Stimulated activated CD8-positive, alpha-beta memory T cell treated with anti-CD3 and anti-CD28 coated beads, Interleukin-7, amount 100 ng/mL, for 24 hours (primary cell): ENCODE measurements around the gene HEXIM2.

Source experiments
- DNase-seq: peaks from one replicate; pipeline ENCODE4 v3.0.0-alpha.2; 2020; ENCODE audit warnings: low read depth

HEXIM2 gene

GRCh38 chr17:45144199-45145034 is 17.3 kb upstream of the HEXIM2 start:
- DNase-seq = no peak

DNA sequence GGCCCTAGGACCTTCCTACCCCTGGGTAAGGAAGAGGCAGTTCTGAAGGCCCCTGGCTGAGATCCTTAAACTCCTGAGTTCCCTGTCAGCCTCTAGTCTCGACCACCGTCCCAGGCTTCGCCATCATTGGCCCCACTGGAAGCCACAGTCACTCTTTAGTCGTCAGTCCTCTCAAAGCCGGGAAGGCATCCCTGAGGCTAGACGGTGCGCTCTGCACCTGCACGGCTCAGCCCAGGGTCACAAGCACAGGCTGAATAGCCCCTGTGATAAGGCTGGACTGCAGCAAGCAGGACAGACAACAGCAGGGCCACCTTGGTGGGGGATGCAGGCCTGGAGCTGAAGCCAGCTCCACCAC is 16.7 kb upstream of the HEXIM2 start:
- no peak for DNase-seq

GRCh38 chr17:45146166-45146565 is 15.5 kb upstream of the HEXIM2 start:
- no peak for DNase-seq

- DNase-seq = no peak
Observed at GRCh38 chr17:45146592-45146889, 15.1 kb upstream of the HEXIM2 start.

GRCh38 chr17:45146890-45147580 is 14.6 kb upstream of the HEXIM2 start:
- no peak for DNase-seq

DNA sequence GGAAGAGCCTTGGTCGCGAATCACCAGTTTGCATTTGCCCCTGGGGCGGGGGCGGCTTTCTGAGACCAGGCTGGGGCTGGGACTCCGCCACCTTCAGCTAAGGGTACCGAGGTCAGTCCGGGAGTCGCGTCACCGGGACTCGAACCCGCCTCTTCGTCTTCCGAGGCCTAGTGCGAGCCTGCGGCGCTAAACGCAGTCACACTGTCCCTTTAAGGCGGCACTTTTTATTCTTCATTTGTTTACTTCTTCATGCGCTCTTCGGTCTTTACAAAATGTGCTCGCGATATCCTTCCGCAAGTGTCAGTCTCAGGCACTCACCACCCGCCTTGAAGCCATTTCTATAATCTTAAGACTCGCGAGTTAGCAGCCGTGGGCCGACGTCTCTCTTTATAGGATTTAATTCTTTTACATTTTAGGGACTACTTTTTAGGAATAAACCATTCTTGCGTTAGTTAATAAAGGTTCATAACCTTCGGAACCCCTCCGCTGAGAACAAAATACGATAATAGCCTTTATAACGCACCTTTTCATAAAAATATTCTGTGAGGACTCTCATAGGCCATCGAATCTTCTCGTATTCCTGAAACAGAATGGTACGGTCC is 14.0 kb upstream of the HEXIM2 start:
- peak; percentile 57 for DNase-seq

GRCh38 chr17:45148183-45149036 is 13.3 kb upstream of the HEXIM2 start, which contains the start of gene HEXIM1:
TSS of gene HEXIM1 (plus strand) at chr17:45148475. CDS start at chr17:45149191, 716 bp downstream.
- DNase-seq = peak; percentile 98

DNA sequence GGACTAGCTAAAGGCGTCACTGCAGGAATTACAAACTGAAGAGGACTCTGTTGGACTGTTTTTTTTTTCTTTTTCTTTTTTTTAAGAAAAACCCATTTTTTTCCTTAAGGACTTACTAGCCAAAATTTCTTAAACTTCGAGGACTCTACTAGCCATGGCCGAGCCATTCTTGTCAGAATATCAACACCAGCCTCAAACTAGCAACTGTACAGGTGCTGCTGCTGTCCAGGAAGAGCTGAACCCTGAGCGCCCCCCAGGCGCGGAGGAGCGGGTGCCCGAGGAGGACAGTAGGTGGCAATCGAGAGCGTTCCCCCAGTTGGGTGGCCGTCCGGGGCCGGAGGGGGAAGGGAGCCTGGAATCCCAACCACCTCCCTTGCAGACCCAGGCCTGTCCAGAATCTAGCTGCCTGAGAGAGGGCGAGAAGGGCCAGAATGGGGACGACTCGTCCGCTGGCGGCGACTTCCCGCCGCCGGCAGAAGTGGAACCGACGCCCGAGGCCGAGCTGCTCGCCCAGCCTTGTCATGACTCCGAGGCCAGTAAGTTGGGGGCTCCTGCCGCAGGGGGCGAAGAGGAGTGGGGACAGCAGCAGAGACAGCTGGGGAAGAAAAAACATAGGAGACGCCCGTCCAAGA is 12.5 kb upstream of the HEXIM2 start:
- DNase-seq = peak; percentile 51

DNA sequence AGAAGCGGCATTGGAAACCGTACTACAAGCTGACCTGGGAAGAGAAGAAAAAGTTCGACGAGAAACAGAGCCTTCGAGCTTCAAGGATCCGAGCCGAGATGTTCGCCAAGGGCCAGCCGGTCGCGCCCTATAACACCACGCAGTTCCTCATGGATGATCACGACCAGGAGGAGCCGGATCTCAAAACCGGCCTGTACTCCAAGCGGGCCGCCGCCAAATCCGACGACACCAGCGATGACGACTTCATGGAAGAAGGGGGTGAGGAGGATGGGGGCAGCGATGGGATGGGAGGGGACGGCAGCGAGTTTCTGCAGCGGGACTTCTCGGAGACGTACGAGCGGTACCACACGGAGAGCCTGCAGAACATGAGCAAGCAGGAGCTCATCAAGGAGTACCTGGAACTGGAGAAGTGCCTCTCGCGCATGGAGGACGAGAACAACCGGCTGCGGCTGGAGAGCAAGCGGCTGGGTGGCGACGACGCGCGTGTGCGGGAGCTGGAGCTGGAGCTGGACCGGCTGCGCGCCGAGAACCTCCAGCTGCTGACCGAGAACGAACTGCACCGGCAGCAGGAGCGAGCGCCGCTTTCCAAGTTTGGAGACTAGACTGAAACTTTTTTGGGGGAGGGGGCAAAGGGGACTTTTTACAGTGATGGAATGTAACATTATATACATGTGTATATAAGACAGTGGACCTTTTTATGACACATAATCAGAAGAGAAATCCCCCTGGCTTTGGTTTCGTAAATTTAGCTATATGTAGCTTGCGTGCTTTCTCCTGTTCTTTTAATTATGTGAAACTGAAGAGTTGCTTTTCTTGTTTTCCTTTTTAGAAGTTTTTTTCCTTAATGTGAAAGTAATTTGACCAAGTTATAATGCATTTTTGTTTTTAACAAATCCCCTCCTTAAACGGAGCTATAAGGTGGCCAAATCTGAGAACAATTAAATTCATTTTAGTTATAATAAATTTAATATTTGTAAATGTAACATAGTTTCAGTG is 11.7 kb upstream of the HEXIM2 start:
- DNase-seq = no peak

- no peak for DNase-seq
Observed at GRCh38 chr17:45150911-45151809, 10.5 kb upstream of the HEXIM2 start.

DNA sequence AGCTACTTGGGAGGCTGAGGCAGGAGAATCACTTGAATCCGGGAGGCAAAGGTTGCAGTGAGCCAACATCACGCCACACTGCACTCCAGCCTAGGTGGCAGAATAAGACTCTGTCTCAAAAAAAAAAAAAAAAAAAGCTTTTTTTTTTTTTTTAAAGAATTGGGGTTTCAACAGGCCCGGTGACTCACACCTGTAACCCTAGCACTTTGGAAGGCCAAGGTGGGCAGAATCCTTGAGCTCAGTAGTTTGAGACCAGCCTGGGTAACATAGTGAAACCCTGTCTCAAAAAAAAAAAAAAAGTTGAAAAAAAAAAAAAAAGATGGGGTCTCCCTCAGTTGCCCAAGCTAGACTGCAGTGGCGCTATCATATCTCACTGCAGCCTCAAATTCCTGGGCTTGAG is 6.6 kb upstream of the HEXIM2 start:
- DNase-seq = no peak

DNA sequence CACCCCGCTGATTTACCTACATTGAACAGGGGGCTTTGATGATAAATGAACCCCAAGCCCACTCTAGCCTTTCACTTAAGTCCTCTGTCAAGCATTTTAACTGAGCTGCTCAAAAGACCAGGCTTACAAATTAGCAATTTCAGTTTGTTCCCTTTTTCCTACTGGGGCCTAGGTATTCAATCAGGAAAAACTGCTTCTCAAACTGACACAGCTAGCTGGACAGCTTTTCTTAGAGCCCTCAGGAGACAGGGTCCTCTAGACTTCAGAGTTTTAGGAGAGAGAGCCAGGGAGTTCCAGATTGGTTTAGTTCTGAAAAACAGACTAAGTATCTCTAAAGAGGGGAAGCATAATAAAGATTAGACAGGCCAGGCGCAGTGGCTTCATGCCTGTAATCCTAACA is 6.2 kb upstream of the HEXIM2 start:
- no peak for DNase-seq

DNA sequence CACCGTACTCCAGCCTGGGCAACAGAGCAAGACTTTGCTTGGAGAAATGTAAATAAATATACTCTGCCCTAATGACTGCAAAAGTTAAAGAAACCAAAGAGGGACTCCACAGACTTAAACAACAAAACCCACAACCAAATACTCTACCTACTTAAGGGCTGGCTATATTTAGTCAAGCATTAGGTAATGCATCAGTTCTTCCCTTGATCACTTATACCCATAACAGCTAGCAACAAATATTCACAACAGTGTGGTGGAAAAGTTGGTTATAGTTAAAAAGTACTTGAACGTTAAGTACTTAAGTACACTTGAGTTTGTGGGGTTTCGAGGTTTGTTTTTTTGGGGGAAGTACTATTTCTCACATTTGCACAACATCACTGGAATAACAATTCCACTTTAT is 5.4 kb upstream of the HEXIM2 start:
- no peak for DNase-seq

- DNase-seq = no peak
Observed at GRCh38 chr17:45160447-45161287, 1.0 kb upstream of the HEXIM2 start.

GRCh38 chr17:45162025-45162687 is 481 bp downstream of the HEXIM2 start:
- no peak for DNase-seq

- DNase-seq = no peak
Observed at GRCh38 chr17:45164734-45165269, 3.1 kb downstream of the HEXIM2 start.

- DNase-seq = no peak
Observed at GRCh38 chr17:45168991-45169752, 7.5 kb downstream of the HEXIM2 start.
